AG04449 (cell line): ENCODE measurements around the gene RAD18.
A peak's percentile ranks its signal among the peaks of the same experiment; 100 is the strongest.

ENCODE experiments used
- CTCF ChIA-PET: fragments of 350-600 bp; formaldehyde crosslinking; extraction: SDS; loops from one replicate; lab custom pipeline; 2021; ENCODE audit warnings: antibody characterized with exemption; lab: Yijun Ruan, JAX
- POLR2A ChIA-PET: fragments of 400-600, 350-600 bp; formaldehyde crosslinking; extraction: SDS; loops from one replicate; lab custom pipeline; 2020; ENCODE audit warnings: antibody characterized with exemption, inconsistent platforms; lab: Yijun Ruan, JAX
- DNase-seq: peaks from one replicate; pipeline ENCODE4 v3.0.0-alpha.2; 2010; ENCODE audit warnings: low read depth, low spot score
- H3K4me3 ChIP-seq: 2 replicates; pipeline ENCODE4 v1.5.1; 2011; ENCODE audit warnings: low read depth, mild to moderate bottlenecking, control low read depth, low read length
- TF ChIP-seq, protein P1 (sequence below): IDR thresholded peaks from one replicate; pipeline ENCODE4 v1.5.1; 2011; ENCODE audit warnings: mild to moderate bottlenecking, moderate library complexity, low read length, control low read depth, inconsistent platforms; ENCODE audit not compliant: insufficient read depth; ENCODE audit errors: missing control alignments

Gene RAD18

DNA sequence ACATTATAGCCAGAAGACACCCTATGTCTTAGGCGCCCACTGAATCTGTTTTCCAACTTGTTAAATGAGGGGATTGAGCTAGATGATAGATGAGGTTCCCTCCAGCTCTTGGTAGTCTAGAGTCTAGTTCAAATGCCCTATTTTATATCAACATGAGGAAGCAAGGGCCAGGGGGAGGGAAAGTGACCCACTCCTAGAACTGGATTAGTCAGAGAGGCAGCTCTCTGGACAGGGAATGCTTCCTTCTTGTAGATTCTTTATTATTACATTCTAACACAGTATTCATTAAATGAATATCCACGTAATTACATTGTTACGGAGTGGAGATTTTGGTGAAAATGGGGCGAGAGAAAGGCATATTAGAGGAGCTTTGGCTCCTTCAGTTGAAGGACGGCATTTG lies 89.5 kb downstream of the RAD18 start:
- POLR2A ChIA-PET, result no interaction called here
- DNase-seq, result no peak
- H3K4me3 ChIP-seq, result no peak overlapping the region
- CTCF ChIA-PET, result interaction anchor here (0.9 to 4.7 kb wide), 5 partner anchors 9 to 104 kb away, joined by 3 to 26 read pairs (median 6); partner anchors contain the start of gene OXTR
- TF ChIP-seq, protein P1, sequence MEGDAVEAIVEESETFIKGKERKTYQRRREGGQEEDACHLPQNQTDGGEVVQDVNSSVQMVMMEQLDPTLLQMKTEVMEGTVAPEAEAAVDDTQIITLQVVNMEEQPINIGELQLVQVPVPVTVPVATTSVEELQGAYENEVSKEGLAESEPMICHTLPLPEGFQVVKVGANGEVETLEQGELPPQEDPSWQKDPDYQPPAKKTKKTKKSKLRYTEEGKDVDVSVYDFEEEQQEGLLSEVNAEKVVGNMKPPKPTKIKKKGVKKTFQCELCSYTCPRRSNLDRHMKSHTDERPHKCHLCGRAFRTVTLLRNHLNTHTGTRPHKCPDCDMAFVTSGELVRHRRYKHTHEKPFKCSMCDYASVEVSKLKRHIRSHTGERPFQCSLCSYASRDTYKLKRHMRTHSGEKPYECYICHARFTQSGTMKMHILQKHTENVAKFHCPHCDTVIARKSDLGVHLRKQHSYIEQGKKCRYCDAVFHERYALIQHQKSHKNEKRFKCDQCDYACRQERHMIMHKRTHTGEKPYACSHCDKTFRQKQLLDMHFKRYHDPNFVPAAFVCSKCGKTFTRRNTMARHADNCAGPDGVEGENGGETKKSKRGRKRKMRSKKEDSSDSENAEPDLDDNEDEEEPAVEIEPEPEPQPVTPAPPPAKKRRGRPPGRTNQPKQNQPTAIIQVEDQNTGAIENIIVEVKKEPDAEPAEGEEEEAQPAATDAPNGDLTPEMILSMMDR, result no peak

DNA sequence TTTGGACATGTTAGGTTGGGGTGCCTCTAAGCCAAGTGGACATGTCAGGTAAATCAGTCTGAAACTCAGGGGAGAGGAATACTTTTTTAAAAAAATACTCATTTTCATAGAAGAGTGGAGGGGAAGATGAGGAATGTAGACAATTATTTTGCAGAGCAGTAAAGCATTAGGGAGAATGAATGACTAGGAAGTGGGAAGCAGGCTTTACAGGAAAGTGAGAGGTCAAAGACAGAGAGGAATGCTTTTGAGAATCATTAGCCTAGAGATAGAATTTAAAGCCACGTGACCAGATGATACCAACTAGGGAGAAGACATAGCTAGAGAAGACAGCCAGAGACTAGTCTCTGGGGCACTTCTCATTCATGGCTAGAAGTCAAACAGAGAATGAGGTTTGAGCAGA lies 91.0 kb downstream of the RAD18 start:
- CTCF ChIA-PET, result interaction anchor here (0.7 to 4.7 kb wide), 6 partner anchors 13 to 436 kb away, joined by 3 to 26 read pairs (median 3); partner anchors contain the start of gene OXTR
- no peak for DNase-seq
- TF ChIP-seq, protein P1, result no peak
- no peak overlapping the region for H3K4me3 ChIP-seq
- POLR2A ChIA-PET, result interaction anchor here (1.4 to 1.7 kb wide), 2 partner anchors 15 to 21 kb away, joined by 4 to 6 read pairs; no protein-coding TSS in a partner anchor

DNA sequence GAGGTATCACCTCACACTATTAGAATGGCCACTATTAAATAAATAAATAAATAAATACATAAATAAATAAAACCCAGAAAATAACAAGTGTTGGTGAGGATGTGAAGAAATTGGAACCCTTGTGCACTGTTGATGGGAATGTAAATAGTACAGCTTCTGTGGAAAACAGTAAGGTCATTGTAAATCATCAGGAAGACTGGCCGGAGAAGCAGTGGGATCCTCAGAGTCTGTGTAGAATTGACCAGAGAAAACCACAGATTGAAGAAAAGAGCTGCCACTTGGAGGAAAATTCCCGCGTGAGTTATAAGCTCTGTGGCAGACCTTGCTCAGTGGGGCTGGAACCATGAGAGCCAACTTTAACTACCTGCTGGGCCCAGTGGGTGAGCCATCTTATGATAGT lies 92.0 kb downstream of the RAD18 start:
- TF ChIP-seq, protein P1, result no peak
- CTCF ChIA-PET, result interaction anchor here (0.9 to 4.7 kb wide), 8 partner anchors 10 to 437 kb away, joined by 3 to 26 read pairs (median 3); partner anchors contain the start of gene OXTR
- no peak for DNase-seq
- POLR2A ChIA-PET, result interaction anchor here (1.4 to 1.7 kb wide), 2 partner anchors 16 to 20 kb away, joined by 4 to 6 read pairs; no protein-coding TSS in a partner anchor
- no peak overlapping the region for H3K4me3 ChIP-seq

DNA sequence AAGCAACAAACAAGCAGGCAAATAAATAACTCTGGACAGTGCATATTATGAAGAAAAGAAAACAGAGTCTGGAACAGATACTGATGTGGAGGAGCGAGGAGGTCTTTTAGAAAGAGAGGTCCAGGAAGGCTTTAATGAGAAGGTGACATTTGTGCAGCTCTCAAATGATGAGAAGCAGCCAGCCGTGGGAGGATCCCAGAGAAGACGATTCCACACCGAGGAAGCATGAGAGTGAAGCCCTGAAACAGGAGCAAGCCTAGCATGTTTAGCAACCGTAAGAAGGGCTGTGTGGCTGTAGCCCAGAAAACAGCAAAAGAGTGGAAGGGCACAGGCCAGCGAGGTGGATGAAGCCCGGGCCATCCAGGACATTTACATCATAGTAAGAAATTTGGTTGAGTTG lies 93.1 kb downstream of the RAD18 start:
- ChIA-PET CTCF (interaction anchor here (0.8 to 2.6 kb wide), 2 partner anchors 68 to 101 kb away, joined by 3 to 5 read pairs; partner anchors contain the start of gene OXTR), POLR2A (interaction anchor here (1.6 kb wide), 1 partner anchor 19 kb away, joined by 9 read pairs; no protein-coding TSS in a partner anchor)
- TF ChIP-seq, protein P1, result no peak
- no peak overlapping the region for H3K4me3 ChIP-seq
- no peak for DNase-seq

DNA sequence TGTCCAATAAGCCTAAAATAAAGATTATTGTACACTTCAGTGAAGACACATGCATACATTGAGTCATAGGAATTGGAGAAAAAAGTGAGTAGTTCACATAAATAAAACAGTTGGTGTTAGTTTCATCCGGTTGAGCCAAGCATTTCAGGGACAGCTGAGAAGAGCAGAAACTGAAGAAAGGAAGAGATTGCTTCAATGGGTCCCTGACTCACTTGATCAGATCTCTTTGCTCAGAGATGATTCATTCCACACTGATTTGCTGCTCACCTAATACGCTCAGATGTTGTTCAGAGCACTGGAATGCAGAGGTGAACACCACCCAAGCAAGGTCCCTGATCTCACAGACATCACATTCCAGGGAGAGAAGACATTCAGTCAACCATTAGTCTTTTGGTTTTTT lies 93.7 kb downstream of the RAD18 start:
- POLR2A ChIA-PET, result interaction anchor here (1.1 to 1.6 kb wide), 2 partner anchors 18 to 21 kb away, joined by 4 to 9 read pairs; no protein-coding TSS in a partner anchor
- CTCF ChIA-PET, result interaction anchor here (1.3 to 2.6 kb wide), 2 partner anchors 68 to 100 kb away, joined by 5 read pairs; partner anchors contain the start of gene OXTR
- TF ChIP-seq, protein P1, result no peak
- no peak overlapping the region for H3K4me3 ChIP-seq
- DNase-seq, result peak; percentile 91

DNA sequence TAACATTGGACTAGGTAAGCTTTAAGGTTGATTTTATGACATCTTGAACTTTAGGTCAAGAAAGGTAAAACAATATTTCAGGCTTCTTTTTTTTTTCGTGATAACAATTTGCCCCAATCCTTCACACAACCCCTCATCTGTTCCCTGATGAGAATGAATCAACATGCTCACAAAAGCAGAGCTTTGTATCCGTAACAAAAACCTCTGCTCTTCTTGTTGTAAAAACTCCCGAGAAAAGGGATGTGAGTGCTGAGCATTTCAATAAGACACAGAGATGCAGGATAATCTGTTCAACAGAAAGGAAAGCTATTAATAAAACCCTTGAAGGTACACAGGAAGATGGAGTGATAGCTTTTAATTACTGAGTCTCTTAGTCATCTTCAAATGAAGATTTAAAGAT lies 94.3 kb downstream of the RAD18 start:
- TF ChIP-seq, protein P1, result no peak
- H3K4me3 ChIP-seq, result no peak overlapping the region
- ChIA-PET CTCF (interaction anchor here (0.8 to 2.6 kb wide), 3 partner anchors 69 to 100 kb away, joined by 3 to 5 read pairs (median 5); partner anchors contain the start of gene OXTR), POLR2A (interaction anchor here (1.1 to 1.6 kb wide), 2 partner anchors 17 to 20 kb away, joined by 4 to 9 read pairs; no protein-coding TSS in a partner anchor)
- DNase-seq, result no peak
